OCI-LY1 (cell line): ENCODE measurements around the gene RMI1.

Experiments used
- CTCF ChIP-seq: fragments of 200-600 bp; sonication (generic), shearing (Covaris generic); IDR thresholded peaks from 2 replicates; pipeline ENCODE4 v1.5.1; 2017; ENCODE audit warnings: mild to moderate bottlenecking, antibody characterized with exemption, low read length, moderate library complexity, mixed read lengths
- EZH2 ChIP-seq: fragments of 200-600 bp; sonication (generic), shearing (Covaris generic); IDR thresholded peaks from 2 replicates; pipeline ENCODE4 v1.8.0; 2017; ENCODE audit warnings: borderline replicate concordance, mixed run types, mild to moderate bottlenecking, antibody characterized with exemption, low read length, moderate library complexity, mixed read lengths

DNA sequence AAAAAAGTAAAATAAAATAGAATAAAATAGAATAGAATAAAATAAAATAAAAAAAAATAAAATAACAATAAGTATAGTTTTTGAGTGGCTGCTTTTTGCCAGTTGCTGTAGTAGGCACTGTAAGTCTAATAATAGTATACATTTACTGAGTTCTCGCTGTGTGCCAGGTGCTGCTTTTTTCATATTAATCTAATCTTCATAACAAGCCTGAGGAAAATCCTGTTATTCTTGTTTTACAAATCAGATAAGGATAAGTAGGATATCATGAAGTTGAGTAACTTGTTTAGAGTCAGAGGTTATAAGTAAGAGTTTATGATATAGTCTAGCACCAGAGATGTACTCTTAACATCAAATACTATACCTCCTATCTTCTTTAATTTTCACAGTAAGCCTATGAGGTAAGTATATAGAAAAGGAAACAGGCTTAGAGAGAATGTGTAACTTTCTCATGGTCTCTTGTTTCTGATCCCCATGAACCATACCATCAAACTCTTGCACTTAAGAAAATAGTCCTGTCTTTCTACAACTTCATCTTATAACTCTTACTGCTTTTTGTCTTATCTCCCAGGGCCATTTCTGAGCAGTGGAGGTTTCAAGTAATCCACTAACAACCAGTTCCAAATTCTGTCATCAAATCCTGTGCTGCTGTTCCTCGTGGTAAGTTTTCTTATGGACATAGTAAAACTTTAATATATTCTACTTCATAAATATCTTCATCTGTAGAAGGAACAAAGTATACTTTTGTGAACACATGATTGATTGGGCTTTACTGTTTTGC is 18.7 kb downstream of the RMI1 start:
- TF ChIP-seq CTCF: no peak
- TF ChIP-seq EZH2: no peak
